Astrocyte (in vitro differentiated cells and primary cell): ENCODE data around the gene PTPRN2. TPM values are rescaled to one million over a fixed set of nuclear protein-coding genes. Genes with fewer than 3 reads are reported as not detected.

Experiments used
- DNase-seq: peaks from one replicate; pipeline ENCODE4 v3.0.0-alpha.2; 2010; ENCODE audit warnings: low read depth
- FAIRE-seq: peaks from 2 replicates; lab custom pipeline; 2011; peaks lifted over from hg19 to GRCh38; lab: Jason Lieb, UNC
- H2AFZ ChIP-seq: 2 replicates; pipeline ENCODE4 v1.6.0; 2012; ENCODE audit warnings: low read depth, low read length, inconsistent platforms
- H3K27ac ChIP-seq: 2 replicates; pipeline ENCODE4 v1.5.1; 2011; ENCODE audit warnings: low read depth, low read length, inconsistent platforms
- H3K27me3 ChIP-seq: 2 replicates; pipeline ENCODE4 v1.6.0; 2011; ENCODE audit warnings: low read length, inconsistent platforms; ENCODE audit not compliant: insufficient read depth
- H3K36me3 ChIP-seq: 2 replicates; pipeline ENCODE4 v1.5.1; 2011; ENCODE audit warnings: low read length, inconsistent platforms; ENCODE audit not compliant: insufficient read depth
- H3K4me1 ChIP-seq: 2 replicates; pipeline ENCODE4 v1.5.1; 2011; ENCODE audit warnings: low read length, inconsistent platforms; ENCODE audit not compliant: insufficient read depth
- H3K4me2 ChIP-seq: 2 replicates; pipeline ENCODE4 v1.6.0; 2012; ENCODE audit warnings: low read length, inconsistent platforms
- H3K4me3 ChIP-seq: 2 replicates; pipeline ENCODE4 v1.5.1; 2011; ENCODE audit warnings: low read depth, mild to moderate bottlenecking, low read length, inconsistent platforms; ENCODE audit not compliant: insufficient read depth
- H3K79me2 ChIP-seq: 2 replicates; pipeline ENCODE4 v1.6.0; 2012; ENCODE audit warnings: mild to moderate bottlenecking, low read length, inconsistent platforms; ENCODE audit not compliant: insufficient read depth
- H3K9ac ChIP-seq: 2 replicates; pipeline ENCODE4 v1.6.0; 2012; ENCODE audit warnings: mild to moderate bottlenecking, low read length, inconsistent platforms
- H3K9me3 ChIP-seq: 2 replicates; pipeline ENCODE4 v1.5.1; 2012; ENCODE audit warnings: low read depth, mild to moderate bottlenecking, low read length, inconsistent platforms; ENCODE audit not compliant: insufficient read depth
- H4K20me1 ChIP-seq: 2 replicates; pipeline ENCODE4 v1.6.0; 2012; ENCODE audit warnings: low read length, inconsistent platforms; ENCODE audit not compliant: insufficient read depth
- H3K27ac Mint-ChIP-seq: one replicate; pipeline ENCODE4 v1.8.0; 2021; ENCODE audit warnings: mild to moderate bottlenecking, mixed read lengths; ENCODE audit not compliant: unreplicated experiment
- H3K27me3 Mint-ChIP-seq: one replicate; pipeline ENCODE4 v1.8.0; 2021; ENCODE audit warnings: low read depth, mixed read lengths; ENCODE audit not compliant: unreplicated experiment
- H3K36me3 Mint-ChIP-seq: one replicate; pipeline ENCODE4 v1.8.0; 2021; ENCODE audit warnings: low read depth, mixed read lengths; ENCODE audit not compliant: unreplicated experiment
- H3K4me1 Mint-ChIP-seq: one replicate; pipeline ENCODE4 v1.8.0; 2021; ENCODE audit warnings: low read depth, mixed read lengths; ENCODE audit not compliant: unreplicated experiment
- H3K4me3 Mint-ChIP-seq: one replicate; pipeline ENCODE4 v1.8.0; 2021; ENCODE audit warnings: mild to moderate bottlenecking, moderate library complexity, mixed read lengths; ENCODE audit not compliant: unreplicated experiment
- H3K9me3 Mint-ChIP-seq: one replicate; pipeline ENCODE4 v1.8.0; 2021; ENCODE audit warnings: mild to moderate bottlenecking, mixed read lengths; ENCODE audit not compliant: unreplicated experiment
- EZH2 ChIP-seq: IDR thresholded peaks from 2 replicates; pipeline ENCODE4 v1.6.1; 2012; ENCODE audit warnings: mild to moderate bottlenecking, low read length, inconsistent platforms; ENCODE audit not compliant: insufficient read depth
- total RNA-seq: library from RNA; stranded (reverse); gene quantifications from 2 replicates; pipeline ENCODE4 v1.2.1, GENCODE V29; 2021
- TF ChIP-seq, protein P1 (sequence below): IDR thresholded peaks from 2 replicates; pipeline ENCODE4 v1.5.1; 2011; ENCODE audit warnings: low read depth, mild to moderate bottlenecking, inconsistent platforms, low read length, moderate library complexity; ENCODE audit not compliant: insufficient read depth

Gene PTPRN2
- total RNA-seq, 1 donor from 2014 or later: 0.09 TPM

DNA sequence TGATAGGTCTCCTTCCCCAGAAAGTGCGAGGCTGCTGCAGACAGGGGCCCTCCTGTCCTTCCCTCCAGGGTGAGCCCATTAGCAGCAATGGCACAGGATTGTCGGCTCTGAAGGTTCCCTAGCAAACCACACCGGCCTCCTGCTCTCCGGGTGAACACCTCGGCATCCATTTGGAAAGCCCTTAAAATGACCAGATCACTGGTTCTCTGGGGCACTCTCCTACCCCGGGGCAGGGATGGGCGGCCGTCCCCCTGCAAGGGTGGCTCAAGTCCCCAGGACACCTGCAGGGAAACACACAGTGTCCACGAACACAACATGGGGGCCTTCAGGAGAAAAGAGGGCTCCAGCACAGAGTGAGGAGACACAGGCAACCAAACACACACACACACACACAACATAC lies 459.1 kb downstream of the PTPRN2 start:
- no peak for DNase-seq
- Mint-ChIP-seq H3K9me3 (peaks cover 15% of the 10 kb centered on the region), H3K27me3 (no peaks in the 10 kb centered on the region), H3K4me1 (no peaks in the 10 kb centered on the region), H3K36me3 (no peaks in the 10 kb centered on the region), H3K27ac (no peak overlapping the region), H3K4me3 (no peak overlapping the region)
- no peak for FAIRE-seq
- no peaks in the 10 kb centered on the region for H3K27me3 ChIP-seq
- no peak overlapping the region for H3K27ac ChIP-seq
- no peak overlapping the region for H3K4me3 ChIP-seq
- no peaks in the 10 kb centered on the region for H4K20me1 ChIP-seq
- no peak overlapping the region for H2AFZ ChIP-seq
- no peaks in the 10 kb centered on the region for H3K36me3 ChIP-seq
- TF ChIP-seq EZH2: no peak
- TF ChIP-seq, protein P1, sequence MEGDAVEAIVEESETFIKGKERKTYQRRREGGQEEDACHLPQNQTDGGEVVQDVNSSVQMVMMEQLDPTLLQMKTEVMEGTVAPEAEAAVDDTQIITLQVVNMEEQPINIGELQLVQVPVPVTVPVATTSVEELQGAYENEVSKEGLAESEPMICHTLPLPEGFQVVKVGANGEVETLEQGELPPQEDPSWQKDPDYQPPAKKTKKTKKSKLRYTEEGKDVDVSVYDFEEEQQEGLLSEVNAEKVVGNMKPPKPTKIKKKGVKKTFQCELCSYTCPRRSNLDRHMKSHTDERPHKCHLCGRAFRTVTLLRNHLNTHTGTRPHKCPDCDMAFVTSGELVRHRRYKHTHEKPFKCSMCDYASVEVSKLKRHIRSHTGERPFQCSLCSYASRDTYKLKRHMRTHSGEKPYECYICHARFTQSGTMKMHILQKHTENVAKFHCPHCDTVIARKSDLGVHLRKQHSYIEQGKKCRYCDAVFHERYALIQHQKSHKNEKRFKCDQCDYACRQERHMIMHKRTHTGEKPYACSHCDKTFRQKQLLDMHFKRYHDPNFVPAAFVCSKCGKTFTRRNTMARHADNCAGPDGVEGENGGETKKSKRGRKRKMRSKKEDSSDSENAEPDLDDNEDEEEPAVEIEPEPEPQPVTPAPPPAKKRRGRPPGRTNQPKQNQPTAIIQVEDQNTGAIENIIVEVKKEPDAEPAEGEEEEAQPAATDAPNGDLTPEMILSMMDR: no peak
- no peaks in the 10 kb centered on the region for H3K4me1 ChIP-seq
- H3K9me3 ChIP-seq: peaks cover 37% of the 10 kb centered on the region
- H3K4me2 ChIP-seq: no peak overlapping the region
- no peaks in the 10 kb centered on the region for H3K79me2 ChIP-seq
- no peak overlapping the region for H3K9ac ChIP-seq

DNA sequence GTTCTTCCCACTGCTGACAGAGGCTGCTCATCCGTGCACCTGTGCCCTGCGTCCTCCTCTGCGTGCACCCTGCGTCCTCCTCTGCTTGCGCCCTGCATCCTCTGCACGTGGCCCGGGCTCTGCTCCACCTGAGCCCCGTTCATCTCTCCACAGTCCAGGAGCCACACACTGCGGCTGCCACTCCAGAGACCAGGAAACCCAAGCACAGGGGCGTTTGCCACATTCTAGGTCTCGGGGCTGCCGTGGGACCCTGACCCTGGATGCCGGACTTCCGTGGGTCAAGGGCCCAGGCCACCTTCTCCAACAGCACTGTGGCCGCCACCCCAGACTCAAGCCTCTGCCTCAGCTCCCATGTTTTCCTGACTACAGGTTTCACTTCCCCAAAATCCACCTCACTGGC lies 460.4 kb downstream of the PTPRN2 start:
- no peaks in the 10 kb centered on the region for H3K27me3 ChIP-seq
- no peak for FAIRE-seq
- H3K4me1 Mint-ChIP-seq: no peaks in the 10 kb centered on the region

DNA sequence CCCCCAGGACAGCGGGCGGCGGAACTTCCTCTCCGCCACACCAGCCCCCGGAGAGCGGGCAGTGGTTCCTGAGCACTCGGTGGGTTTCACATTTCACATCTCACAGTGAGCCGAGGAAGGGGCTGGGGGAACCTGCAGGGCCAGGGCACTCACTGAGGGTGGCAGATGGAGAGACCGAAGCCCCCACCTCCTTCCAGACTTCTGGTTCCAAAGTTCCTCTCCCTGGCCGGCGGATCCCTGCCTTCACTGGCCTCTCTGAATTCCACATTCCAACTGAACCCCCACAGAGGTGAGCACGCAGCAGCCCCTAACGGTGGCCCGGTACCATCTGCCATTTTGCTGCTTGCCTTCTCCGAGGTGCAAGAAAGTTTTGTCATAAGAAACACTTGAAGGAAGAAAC lies 461.0 kb downstream of the PTPRN2 start:
- no peak overlapping the region for H3K9ac ChIP-seq
- H4K20me1 ChIP-seq: no peaks in the 10 kb centered on the region
- Mint-ChIP-seq H3K9me3 (peaks cover 25% of the 10 kb centered on the region), H3K27me3 (no peaks in the 10 kb centered on the region), H3K36me3 (no peaks in the 10 kb centered on the region), H3K27ac (no peak overlapping the region), H3K4me1 (no peaks in the 10 kb centered on the region), H3K4me3 (no peak overlapping the region)
- DNase-seq: no peak
- H3K4me1 ChIP-seq: no peaks in the 10 kb centered on the region
- H3K79me2 ChIP-seq: no peaks in the 10 kb centered on the region
- peaks cover 38% of the 10 kb centered on the region for H3K9me3 ChIP-seq
- no peaks in the 10 kb centered on the region for H3K27me3 ChIP-seq
- no peak for FAIRE-seq
- no peak overlapping the region for H3K4me2 ChIP-seq
- no peak overlapping the region for H3K4me3 ChIP-seq
- no peaks in the 10 kb centered on the region for H3K36me3 ChIP-seq
- no peak overlapping the region for H3K27ac ChIP-seq
- TF ChIP-seq, protein P1: no peak
- TF ChIP-seq EZH2: no peak
- H2AFZ ChIP-seq: no peak overlapping the region

More for the DNA sequence above, 460.4 kb downstream of the PTPRN2 start:
- H4K20me1 ChIP-seq: no peaks in the 10 kb centered on the region
- Mint-ChIP-seq H3K9me3 (peaks cover 25% of the 10 kb centered on the region), H3K36me3 (no peaks in the 10 kb centered on the region), H3K4me3 (no peak overlapping the region), H3K27me3 (no peaks in the 10 kb centered on the region), H3K27ac (no peak overlapping the region)
- no peak overlapping the region for H3K27ac ChIP-seq
- no peak for DNase-seq
- H3K4me2 ChIP-seq: no peak overlapping the region
- H3K9ac ChIP-seq: no peak overlapping the region
- peaks cover 37% of the 10 kb centered on the region for H3K9me3 ChIP-seq
- no peaks in the 10 kb centered on the region for H3K79me2 ChIP-seq
- no peak overlapping the region for H2AFZ ChIP-seq
- TF ChIP-seq EZH2: no peak
- TF ChIP-seq, protein P1: no peak
- H3K36me3 ChIP-seq: no peaks in the 10 kb centered on the region
- no peaks in the 10 kb centered on the region for H3K4me1 ChIP-seq
- no peak overlapping the region for H3K4me3 ChIP-seq
